Pancreas (tissue), 10 donors: ENCODE measurements around the gene CMTM6. TPM values are rescaled to one million over a fixed set of nuclear protein-coding genes. Genes with fewer than 3 reads are reported as not detected.

Experiments used
- ATAC-seq, 4 donors: fragments of 200-7000 bp; cut with Tn5 transposase; one replicate each; pipeline versions ENCODE4 v1.8.0 to v1.9.1; 2020; ENCODE audit warnings: mild to moderate bottlenecking in 4 of 4, moderate library complexity in 4 of 4
- DNase-seq, 6 donors: peaks; one replicate each; pipeline ENCODE4 v3.0.0-alpha.2; 2020
- FAIRE-seq: peaks from 2 replicates; lab custom pipeline; 2012; peaks lifted over from hg19 to GRCh38; lab: Jason Lieb, UNC
- H3K27ac ChIP-seq, 4 donors: fragments of 200-600 bp; sonication (generic); 1 replicate in 3 of 4; 2 replicates in 1 of 4; pipeline versions ENCODE4 v1.5.0 to v1.8.0; 2020
- H3K27me3 ChIP-seq, 4 donors: fragments of 200-600 bp; one replicate each; pipeline ENCODE4 v1.8.0; 2021
- H3K36me3 ChIP-seq, 3 donors: fragments of 200-600 bp; sonication (generic) in 1 of 3; one replicate each; pipeline versions ENCODE4 v1.5.0 to v1.8.0; 2020 to 2021
- H3K4me1 ChIP-seq, 3 donors: fragments of 200-600 bp; one replicate each; pipeline ENCODE4 v1.8.0; 2021
- H3K4me3 ChIP-seq, 4 donors: fragments of 200-600 bp; sonication (generic) in 2 of 4; one replicate each; pipeline versions ENCODE4 v1.5.0 to v1.8.0; 2020 to 2021
- H3K9me3 ChIP-seq, 4 donors: fragments of 200-600 bp; one replicate each; pipeline ENCODE4 v1.8.0; 2021
- WGBS, 2 donors: extraction: QIAGEN DNeasy Blood & Tissue Kit; methylation state at CpG; one replicate each; pipeline ENCODE4 v1.1.7; 2013; 5-methylcytosine and 5-hydroxymethylcytosine counted together
- intact Hi-C, 3 donors: fragments of 100-400 bp; cut with DNase I; formaldehyde crosslinking; loops; one replicate each; pipeline versions ENCODE4 v1.11.1 to v1.14.2; 2022
- polyA plus RNA-seq, 2 donors: library from polyadenylated mRNA; stranded (reverse); fragments of 200-250 nt; gene quantifications; one replicate each; pipeline ENCODE4 v1.2.3, GENCODE V29; 2013
- total RNA-seq, 6 donors: library from RNA; stranded (reverse); fragmentation: NEBNext Ultra II Directional in 4 of 6; extraction: Animal tissue kit (Norgen Biotek cat#: 25700) in 4 of 6; gene quantifications; one replicate each; pipeline versions ENCODE4 v1.2.1 to v1.2.4, GENCODE V29; 2021 to 2023
- TF ChIP-seq, protein P1 (sequence below), 4 donors: fragments of 200-600 bp; sonication (generic) in 3 of 4; IDR thresholded peaks; one replicate each; pipeline versions ENCODE4 v1.5.0 to v1.8.0; 2021; ENCODE audit warnings: antibody characterized with exemption in 4 of 4
- donor health status: healthy with polysubstance abuse.
- donor health status: DM: no; HTN: no; CAD: no; lungs with moderate emphysema.
- donor health status: DM: no; HTN: no; CAD: no.
- donor health status: control.
- donor health status: control.
- donor health status: Bipolar disorder and iron deficiency.
- donor health status: DM: yes; HTN: yes; CAD: no.
- donor health status: DM: no; HTN: no; CAD: no.
- donor health status: DM: no; HTN: no; CAD: no.
- donor health status: DM: yes; HTN: yes; CAD: no.

Gene CMTM6
- total and polyA plus RNA-seq, 8 donors = 8.4 to 34.0 (median 13.7) TPM

DNA sequence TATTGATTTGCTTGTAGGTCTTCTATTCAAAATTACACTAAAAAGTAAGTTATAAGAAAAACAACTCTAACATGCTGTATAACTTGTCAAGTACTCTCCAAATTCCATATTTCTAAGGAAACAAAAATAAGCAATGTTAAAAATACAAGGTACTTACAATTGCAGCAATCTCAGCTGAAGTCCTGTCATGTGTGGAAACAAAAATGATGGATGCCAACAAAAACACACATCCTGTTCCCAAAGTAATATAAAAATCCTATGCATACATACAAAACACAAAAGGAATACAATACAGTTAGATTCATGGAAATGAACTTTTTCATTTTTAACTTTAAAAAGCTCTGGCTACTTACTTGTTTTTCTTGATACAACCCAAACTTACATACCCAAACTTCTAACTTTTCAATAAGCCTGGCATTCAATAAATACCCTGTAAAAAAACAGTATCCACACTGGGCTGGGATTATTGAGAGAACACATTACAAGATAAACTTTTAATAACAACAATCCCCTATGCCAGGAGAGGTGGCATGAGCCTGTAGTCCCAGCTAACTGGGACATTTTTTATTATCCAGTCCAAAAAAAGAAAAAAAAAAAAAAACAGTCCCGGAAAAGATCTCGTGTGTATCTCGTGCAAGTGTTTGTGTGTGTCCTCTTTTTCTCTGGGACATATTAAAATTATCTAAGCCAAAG lies 14.7 kb downstream of the CMTM6 start:
- FAIRE-seq (no peak), ATAC-seq (no peak), DNase-seq (no peak)
- Histone ChIP-seq H3K9me3 (no peaks in the 10 kb centered on the region), H3K36me3 (no peaks in the 10 kb centered on the region), H3K27ac (no peak overlapping the region), H3K27me3 (no peaks in the 10 kb centered on the region), H3K4me3 (no peak overlapping the region), H3K4me1 (peaks cover 0 to 6% (median 0%) of the 10 kb centered on the region in 3 donors)
- TF ChIP-seq, protein P1, sequence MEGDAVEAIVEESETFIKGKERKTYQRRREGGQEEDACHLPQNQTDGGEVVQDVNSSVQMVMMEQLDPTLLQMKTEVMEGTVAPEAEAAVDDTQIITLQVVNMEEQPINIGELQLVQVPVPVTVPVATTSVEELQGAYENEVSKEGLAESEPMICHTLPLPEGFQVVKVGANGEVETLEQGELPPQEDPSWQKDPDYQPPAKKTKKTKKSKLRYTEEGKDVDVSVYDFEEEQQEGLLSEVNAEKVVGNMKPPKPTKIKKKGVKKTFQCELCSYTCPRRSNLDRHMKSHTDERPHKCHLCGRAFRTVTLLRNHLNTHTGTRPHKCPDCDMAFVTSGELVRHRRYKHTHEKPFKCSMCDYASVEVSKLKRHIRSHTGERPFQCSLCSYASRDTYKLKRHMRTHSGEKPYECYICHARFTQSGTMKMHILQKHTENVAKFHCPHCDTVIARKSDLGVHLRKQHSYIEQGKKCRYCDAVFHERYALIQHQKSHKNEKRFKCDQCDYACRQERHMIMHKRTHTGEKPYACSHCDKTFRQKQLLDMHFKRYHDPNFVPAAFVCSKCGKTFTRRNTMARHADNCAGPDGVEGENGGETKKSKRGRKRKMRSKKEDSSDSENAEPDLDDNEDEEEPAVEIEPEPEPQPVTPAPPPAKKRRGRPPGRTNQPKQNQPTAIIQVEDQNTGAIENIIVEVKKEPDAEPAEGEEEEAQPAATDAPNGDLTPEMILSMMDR (IDR thresholded peaks at IDR 0.05) = no peak
- intact Hi-C loops = no loop called here
- 90 to 95% methylated on average over 3 of the region's 3 CpGs for WGBS, 2 donors

DNA sequence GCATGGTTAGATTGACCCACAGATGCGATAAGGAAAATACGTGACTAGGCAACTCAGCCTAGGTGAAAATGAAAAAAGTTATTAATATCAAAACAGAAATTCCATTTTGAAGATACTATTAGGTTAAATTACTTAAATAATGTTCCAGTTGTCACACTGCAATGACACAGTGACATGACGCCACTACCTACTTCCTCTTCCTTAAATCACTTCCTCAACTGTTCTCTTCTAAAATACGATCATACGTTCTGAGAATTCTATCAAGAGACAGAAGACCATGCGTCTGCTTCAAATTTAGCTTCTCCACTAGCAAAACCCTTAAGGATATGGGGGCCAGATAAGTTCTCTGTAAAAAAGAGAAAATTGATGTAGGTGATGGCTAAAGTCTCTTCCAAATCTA lies 18.2 kb downstream of the CMTM6 start:
- 93 to 95% methylated on average over 6 of the region's 6 CpGs for WGBS, 2 donors
- H3K36me3 ChIP-seq = no peaks in the 10 kb centered on the region
- intact Hi-C loops = no loop called here

DNA sequence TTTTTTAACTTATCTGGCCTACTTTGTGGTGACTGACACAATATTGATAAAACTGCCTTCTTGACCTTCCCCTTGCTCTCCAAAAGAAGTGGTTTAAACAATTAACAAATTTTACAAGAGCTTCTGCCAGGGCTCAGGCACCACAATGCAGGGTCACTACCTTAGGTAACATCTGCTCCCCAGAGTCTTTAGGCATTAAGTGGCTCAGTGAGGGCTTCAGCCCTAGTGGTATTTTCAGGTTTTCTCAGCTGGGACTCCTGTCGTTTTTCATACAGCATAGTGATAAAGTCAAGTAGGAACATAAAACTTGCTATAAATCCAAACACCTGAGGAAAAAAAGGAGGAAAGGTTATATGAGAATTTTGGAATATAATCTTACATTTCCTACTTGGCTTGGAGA lies 18.9 kb downstream of the CMTM6 start:
- no peaks in the 10 kb centered on the region for H3K9me3 ChIP-seq
- TF ChIP-seq, protein P1 (IDR thresholded peaks at IDR 0.05) = no peak
- intact Hi-C loops = no loop called here
- ATAC-seq (no peak), DNase-seq (no peak), FAIRE-seq (no peak)
- 33 to 42% methylated on average over 1 of the region's 1 CpG for WGBS, 2 donors
- no peak overlapping the region for H3K4me3 ChIP-seq
- H3K36me3 ChIP-seq = no peaks in the 10 kb centered on the region
- H3K4me1 ChIP-seq = no peaks in the 10 kb centered on the region
- no peaks in the 10 kb centered on the region for H3K27me3 ChIP-seq
- no peak overlapping the region for H3K27ac ChIP-seq

More for the DNA sequence above, 18.2 kb downstream of the CMTM6 start:
- Histone ChIP-seq H3K4me1 (no peaks in the 10 kb centered on the region), H3K27ac (peak overlapping the region in 1 of 4 donors; percentile 21), H3K4me3 (no peak overlapping the region), H3K9me3 (no peaks in the 10 kb centered on the region), H3K27me3 (no peaks in the 10 kb centered on the region)
- DNase-seq (no peak), FAIRE-seq (no peak), ATAC-seq (peak in 2 of 4 donors; percentile 35 to 48)
- TF ChIP-seq, protein P1 (IDR thresholded peaks at IDR 0.05) = no peak

DNA sequence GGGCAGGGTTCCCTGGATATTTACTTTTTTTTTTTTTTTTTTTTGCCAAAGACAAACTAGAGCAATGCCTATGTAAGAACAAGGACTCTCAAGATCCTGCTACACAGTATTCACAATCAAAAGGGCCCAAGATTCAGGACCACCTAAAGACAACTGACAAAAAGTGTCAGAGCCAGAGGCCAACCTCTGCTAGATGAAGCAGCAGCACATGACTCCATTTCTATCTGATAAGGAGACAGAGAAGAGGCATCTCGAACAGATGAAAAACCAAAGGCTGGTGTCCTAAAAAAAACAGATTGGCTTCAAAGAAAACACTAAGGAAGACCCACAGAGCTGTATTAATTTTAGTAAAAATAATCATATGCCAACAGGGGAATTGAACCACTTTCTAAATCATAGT lies 20.0 kb downstream of the CMTM6 start:
- no peaks in the 10 kb centered on the region for H3K9me3 ChIP-seq
- no peaks in the 10 kb centered on the region for H3K4me1 ChIP-seq
- DNase-seq (no peak), ATAC-seq (no peak), FAIRE-seq (no peak)
- 82 to 92% methylated on average over 1 of the region's 1 CpG for WGBS, 2 donors
- no peak overlapping the region for H3K4me3 ChIP-seq
- H3K27ac ChIP-seq = no peak overlapping the region
- no peaks in the 10 kb centered on the region for H3K27me3 ChIP-seq
- TF ChIP-seq, protein P1 (IDR thresholded peaks at IDR 0.05) = no peak
- H3K36me3 ChIP-seq = no peaks in the 10 kb centered on the region
- intact Hi-C loops = no loop called here
